Right lung (tissue), 10 donors: ENCODE measurements around the gene VPS4B. TPM values are rescaled to one million over a fixed set of nuclear protein-coding genes. Genes with fewer than 3 reads are reported as not detected.
"Not testable (repeated sequence)": the region's sequence is repeated elsewhere in the genome, so short reads cannot be mapped to it uniquely, and the experiment has no call there.

ENCODE experiments used
- DNase-seq, 2 donors: peaks; one replicate each; pipeline ENCODE4 v3.0.0-alpha.2; 2013
- long read RNA-seq, 8 donors: transcript quantifications; one replicate each; lab custom pipeline, GENCODE V29; 2026
- polyA plus RNA-seq, 5 donors: library from polyadenylated mRNA; unstranded; fragments of 120-200 nt; gene quantifications; one replicate each; pipeline versions ENCODE4 v1.2.1 to v1.2.3, GENCODE V29; 2013; ENCODE audit warnings: inconsistent platforms in 1 of 5, low replicate concordance in 1 of 5; ENCODE audit not compliant: insufficient read length in 5 of 5, insufficient read depth in 1 of 5

VPS4B gene
- polyA plus RNA-seq: 10 to 100 TPM; 39.6 to 60.1 (median 57.0) TPM
- long read RNA-seq, donor 1, transcript VPS4B-201 (11 exons, 3,324 nt): major isoform, 9 of 47 reads
- long read RNA-seq, donor 1, partial matches to known transcripts: 38 of 47 reads
- long read RNA-seq, donor 1, other reads (novel, unspliced or antisense): 0 of 47 reads
- long read RNA-seq, donor 2, transcript VPS4B-201 (11 exons, 3,324 nt): major isoform, 10 of 11 reads
- long read RNA-seq, donor 2, partial matches to known transcripts: 0 of 11 reads
- long read RNA-seq, donor 2, other reads (novel, unspliced or antisense): 0 of 11 reads
- long read RNA-seq, donor 3, transcript VPS4B-201 (11 exons, 3,324 nt): major isoform, 9 of 24 reads
- long read RNA-seq, donor 3, partial matches to known transcripts: 15 of 24 reads
- long read RNA-seq, donor 3, other reads (novel, unspliced or antisense): 0 of 24 reads
- long read RNA-seq, donor 4, partial matches to known transcripts: 9 of 12 reads
- long read RNA-seq, donor 4, other reads (novel, unspliced or antisense): 0 of 12 reads
- long read RNA-seq, donor 5, transcript VPS4B-201 (11 exons, 3,324 nt): major isoform, 8 of 31 reads
- long read RNA-seq, donor 5, partial matches to known transcripts: 20 of 31 reads
- long read RNA-seq, donor 5, other reads (novel, unspliced or antisense): 0 of 31 reads
- long read RNA-seq, donor 6, transcript VPS4B-201 (11 exons, 3,324 nt): major isoform, 9 of 27 reads
- long read RNA-seq, donor 6, partial matches to known transcripts: 15 of 27 reads
- long read RNA-seq, donor 6, other reads (novel, unspliced or antisense): 0 of 27 reads
- long read RNA-seq, donor 7, transcript VPS4B-201 (11 exons, 3,324 nt): major isoform, 12 of 29 reads
- long read RNA-seq, donor 7, partial matches to known transcripts: 12 of 29 reads
- long read RNA-seq, donor 7, other reads (novel, unspliced or antisense): 0 of 29 reads
- long read RNA-seq, donor 8, transcript VPS4B-201 (11 exons, 3,324 nt): major isoform, 5 of 5 reads
- long read RNA-seq, donor 8, partial matches to known transcripts: 0 of 5 reads
- long read RNA-seq, donor 8, other reads (novel, unspliced or antisense): 0 of 5 reads

DNA sequence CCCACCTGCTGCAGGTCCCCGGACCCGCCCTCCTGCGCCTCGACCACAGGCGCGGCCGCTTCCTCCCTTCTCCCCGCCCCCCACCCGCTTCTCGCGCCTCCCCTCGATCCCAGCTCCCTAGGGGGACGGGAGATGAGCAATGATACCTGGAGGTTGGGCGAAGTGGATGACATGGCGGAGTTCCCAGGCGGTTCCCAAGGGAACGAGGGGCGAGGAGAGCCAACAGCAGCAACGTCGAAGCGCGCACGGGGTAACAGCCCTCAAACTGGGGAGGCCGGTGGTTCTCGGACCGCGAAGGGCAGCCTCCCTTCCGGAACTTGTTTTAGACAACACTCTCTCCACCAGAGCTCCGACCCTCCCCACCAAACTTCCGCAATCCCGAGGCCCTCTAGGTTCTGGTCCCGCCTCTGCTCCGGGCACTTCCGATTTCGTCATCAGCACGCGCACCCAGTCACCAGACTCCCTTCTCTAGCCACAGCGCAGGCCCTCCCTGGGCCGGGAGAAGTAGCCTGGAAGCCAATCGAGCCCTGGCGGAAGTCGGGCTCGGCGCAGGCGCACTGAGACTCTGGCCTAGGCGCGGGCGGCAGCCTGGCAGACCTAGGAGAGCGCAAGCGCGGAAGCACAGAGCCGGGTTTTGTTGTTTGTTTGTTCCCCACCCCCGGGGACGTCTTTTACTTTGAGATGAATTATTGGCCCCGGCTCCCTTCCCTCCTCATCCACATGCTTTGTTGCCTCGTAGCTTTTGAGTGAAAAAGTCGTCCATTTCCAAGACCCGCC is at the start of gene VPS4B:
VPS4B (minus strand) TSS at position 390 of the 777 bp plus-strand sequence; CDS start at position 173, 217 bp downstream.
- DNase-seq: peak; percentile 99 to 100

GRCh38 chr18:63470751-63471150 is 48.5 kb upstream of the VPS4B start:
- no peak for DNase-seq

- DNase-seq: no peak
Measured at GRCh38 chr18:63468575-63468974, 46.3 kb upstream of the VPS4B start.

- no peak for DNase-seq
Measured at GRCh38 chr18:63467699-63468098, 45.4 kb upstream of the VPS4B start.

DNA sequence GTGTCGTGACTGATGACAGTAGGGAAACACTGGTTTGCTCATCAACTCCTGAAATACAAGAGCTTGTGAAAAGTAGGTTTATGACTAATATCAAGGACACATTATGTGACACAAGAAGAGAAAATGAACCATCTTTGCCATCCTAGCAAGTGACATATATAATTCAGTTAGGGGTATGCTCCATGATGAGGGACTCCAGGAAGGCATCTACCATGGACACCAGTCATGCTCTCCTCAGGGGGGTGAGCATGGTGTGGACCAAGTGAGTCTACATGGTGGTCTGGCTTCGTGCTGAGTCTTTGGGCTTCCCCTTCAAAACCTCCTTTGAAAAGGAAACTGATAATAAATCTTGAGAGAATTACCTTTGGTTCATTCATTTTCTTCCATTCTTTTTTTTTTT is 42.8 kb upstream of the VPS4B start:
- DNase-seq: no peak

GRCh38 chr18:63464434-63464833 is 42.2 kb upstream of the VPS4B start:
- no peak for DNase-seq

GRCh38 chr18:63460414-63460813 is 38.1 kb upstream of the VPS4B start:
- no peak for DNase-seq

GRCh38 chr18:63457977-63458376 is 35.7 kb upstream of the VPS4B start:
- DNase-seq: no peak

- no peak for DNase-seq
Measured at GRCh38 chr18:63454497-63454896, 32.2 kb upstream of the VPS4B start.

- DNase-seq: not testable (repeated sequence)
Measured at GRCh38 chr18:63452751-63453150, 30.5 kb upstream of the VPS4B start.

- DNase-seq: no peak
Measured at GRCh38 chr18:63451799-63452660, 29.8 kb upstream of the VPS4B start.

DNA sequence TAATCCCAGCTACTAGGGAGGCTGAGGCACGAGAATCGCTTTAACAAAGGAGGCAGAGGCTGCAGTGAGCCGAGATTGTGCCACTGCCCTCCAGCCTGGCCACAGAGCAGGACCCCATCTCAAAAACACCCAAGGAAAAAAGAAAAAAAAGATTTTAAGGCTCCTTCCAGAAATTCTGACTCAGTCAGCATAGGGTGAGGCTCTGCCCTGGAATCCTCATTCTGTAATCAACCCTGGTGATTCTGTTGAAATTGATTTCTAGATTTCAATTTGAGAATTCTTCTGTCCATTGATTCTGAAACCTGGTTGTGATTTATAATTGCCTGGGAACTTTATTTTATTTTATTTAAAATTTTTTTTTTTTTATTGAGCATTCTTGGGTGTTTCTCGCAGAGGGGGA is 27.1 kb upstream of the VPS4B start:
- DNase-seq: no peak

GRCh38 chr18:63447066-63447465 is 24.8 kb upstream of the VPS4B start:
- no peak for DNase-seq

DNA sequence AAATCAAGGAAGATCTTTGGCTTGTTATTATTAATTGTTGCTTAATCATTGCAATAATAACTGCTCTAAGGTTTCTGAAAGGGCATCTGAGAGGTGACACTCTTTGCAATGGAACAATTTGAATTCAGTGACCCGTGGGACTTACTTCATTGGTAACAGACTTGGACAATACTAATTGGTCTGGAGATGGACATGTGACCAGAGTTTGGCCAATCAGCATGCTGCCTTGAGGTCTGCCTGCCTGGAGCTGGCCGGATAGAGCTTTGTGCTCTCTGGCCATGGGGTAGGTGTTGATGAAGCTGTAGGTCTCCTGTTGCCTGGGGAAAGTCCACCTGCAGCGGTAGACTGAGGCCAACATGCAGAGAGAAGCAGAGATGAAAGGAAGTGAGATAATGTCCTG is 24.0 kb upstream of the VPS4B start:
- DNase-seq: no peak

DNA sequence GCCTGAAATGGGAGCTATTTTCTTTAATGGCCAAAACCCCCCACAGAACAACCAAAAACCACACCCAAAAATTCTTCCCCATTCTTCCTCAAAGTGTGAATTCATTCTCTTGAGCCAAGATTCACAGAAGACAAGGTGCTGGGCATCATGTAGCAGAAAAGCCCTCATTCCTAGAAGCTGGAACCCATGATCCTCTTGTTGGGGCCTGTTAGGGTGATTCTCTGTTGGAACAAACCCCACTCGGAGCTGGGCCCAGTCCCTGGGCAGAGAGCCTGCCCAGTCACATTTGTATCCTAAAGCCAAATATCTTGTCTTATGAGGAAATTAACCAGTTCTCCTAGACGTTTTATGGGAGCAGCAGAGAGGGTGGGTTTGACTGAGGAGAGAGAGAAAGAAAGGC is 22.8 kb upstream of the VPS4B start:
- no peak for DNase-seq

DNA sequence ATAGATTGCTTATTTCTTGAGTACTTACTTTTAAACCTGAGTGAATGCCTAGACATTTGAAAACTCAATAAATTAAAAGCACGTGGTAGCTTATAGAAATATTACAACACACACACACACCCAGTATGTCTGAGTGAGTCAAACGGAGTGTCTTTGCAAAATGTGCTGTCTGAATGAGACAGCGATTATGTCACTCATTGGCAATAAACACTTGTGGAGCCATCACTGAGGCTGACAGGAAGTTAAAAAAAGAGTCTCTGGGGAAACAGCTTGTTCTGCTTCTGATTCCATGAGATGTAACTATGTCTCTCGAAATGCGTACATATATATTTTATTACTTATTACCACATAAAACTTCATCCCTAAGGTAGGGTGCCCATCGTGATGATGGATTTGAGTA is 22.3 kb upstream of the VPS4B start:
- no peak for DNase-seq

DNA sequence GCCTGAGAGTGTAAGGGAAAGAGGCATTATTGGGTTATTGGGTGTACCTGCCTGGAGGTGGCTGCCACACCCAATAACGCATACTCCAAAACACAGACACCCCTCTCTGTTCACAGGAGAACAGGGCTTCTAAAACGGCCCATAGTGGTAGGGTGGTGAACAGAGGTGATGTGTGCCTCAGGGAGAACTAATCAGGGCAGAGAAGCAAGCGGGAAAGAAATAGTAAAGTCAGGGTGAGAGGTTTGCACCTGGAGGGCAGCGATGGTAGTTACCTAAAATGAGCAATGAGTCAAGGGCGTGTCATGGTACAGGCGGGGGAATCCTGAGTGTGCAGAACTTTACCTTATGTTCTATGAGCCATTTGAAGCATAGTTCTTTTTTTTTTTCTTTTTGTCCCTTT is 21.6 kb upstream of the VPS4B start:
- DNase-seq: no peak

GRCh38 chr18:63440881-63441280 is 18.6 kb upstream of the VPS4B start:
- DNase-seq: no peak

- DNase-seq: no peak
Measured at GRCh38 chr18:63440219-63440618, 17.9 kb upstream of the VPS4B start.

DNA sequence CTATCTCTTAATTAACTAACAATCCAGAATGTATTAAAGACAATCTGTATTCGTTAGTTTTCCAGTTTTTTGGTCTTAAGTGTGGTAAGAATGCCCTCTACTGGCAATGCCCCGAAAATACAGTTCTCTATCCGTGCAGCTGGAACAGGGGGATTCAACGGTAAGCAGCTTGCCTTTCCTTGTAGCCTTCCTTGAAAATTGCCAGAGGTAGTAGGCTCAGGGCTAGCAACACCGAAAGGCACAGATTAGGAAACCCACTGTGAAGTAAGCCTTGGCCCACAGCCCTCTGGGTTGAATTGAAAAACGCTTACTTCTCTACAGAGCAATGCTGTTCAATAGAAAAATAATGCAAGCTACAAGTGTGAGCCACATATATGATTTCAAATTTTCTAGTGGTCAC is 17.1 kb upstream of the VPS4B start:
- DNase-seq: peak; percentile 36 to 55

GRCh38 chr18:63438181-63438580 is 15.9 kb upstream of the VPS4B start:
- DNase-seq: no peak
